Measurements from ENCODE around the gene VDAC1. TPM values are rescaled to one million over a fixed set of nuclear protein-coding genes. Genes with fewer than 3 reads are reported as not detected.

VDAC1 gene
- total and polyA plus RNA-seq, 10 of the 15 experiments (the other 5 are each of a cell fraction or from before 2014, with no cell fraction given): 245 to 488 (median 349) TPM

DNA sequence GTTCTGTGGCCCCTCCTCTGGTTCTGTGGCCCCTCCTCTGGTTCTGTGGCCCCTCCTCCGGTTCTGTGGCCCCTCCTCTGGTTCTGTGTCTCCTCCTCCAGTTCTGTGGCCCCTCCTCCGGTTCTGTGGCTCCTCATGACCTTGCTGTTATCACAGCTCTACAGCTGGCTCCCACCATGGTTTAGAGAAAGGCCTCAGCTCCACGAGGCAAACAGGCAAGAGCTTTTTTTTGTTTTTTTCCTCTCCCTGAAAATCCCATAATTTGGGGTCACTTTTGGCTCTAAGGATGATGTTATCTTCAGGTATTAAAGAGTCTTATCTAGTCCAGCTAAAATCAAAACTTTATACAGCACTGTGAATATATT is 68.1 kb downstream of the VDAC1 start:
- H2AFZ ChIP-seq (ENCODE audit: control insufficient read depth, low read depth, low read length): no peak overlapping the region
- H3K4me2 ChIP-seq (ENCODE audit: control insufficient read depth, insufficient read depth): no peak overlapping the region
- 76% methylated on average over 3 of the region's 3 CpGs for WGBS (ENCODE audit: insufficient coverage, insufficient replicate concordance, low lambda C conversion rate, missing lambda C conversion rate)
- DNase-seq (ENCODE audit: low read depth, low spot score) (no peak), ATAC-seq (no peak), FAIRE-seq (no peak)
- POLR2A ChIA-PET: interaction anchor here (1.5 to 1.9 kb wide), 2 partner anchors 8 to 30 kb away, joined by 3 to 6 read pairs; no protein-coding TSS in a partner anchor
- H3K27ac ChIP-seq (ENCODE audit: control insufficient read depth, insufficient read depth): no peak overlapping the region
- no peaks in the 10 kb centered on the region; the same call in 2 of the 3 replicates for H3K9me3 ChIP-seq (replicated peaks; ENCODE audit: control insufficient read depth, insufficient read depth, low read length)
- RAD21 ChIA-PET (ENCODE audit: unreplicated experiment): interaction anchor here (0.6 to 1.4 kb wide), 6 partner anchors 20 to 181 kb away, joined by 3 to 6 read pairs (median 4); no protein-coding TSS in a partner anchor
- no peaks in the 10 kb centered on the region for H3K27me3 ChIP-seq (replicated peaks in 1 of 2; ENCODE audit: control insufficient read depth in 2 of 2, insufficient read depth in 2 of 2, low read length in 1 of 2)
- H3K4me3 ChIP-seq: no peak overlapping the region
- SMC1A ChIA-PET (ENCODE audit: uncharacterized antibody, unreplicated experiment): interaction anchor here (1.0 to 1.4 kb wide), 7 partner anchors 8 to 832 kb away, joined by 3 to 8 read pairs (median 4); no protein-coding TSS in a partner anchor
- no peak overlapping the region for H3K9ac ChIP-seq (ENCODE audit: control insufficient read depth, insufficient read depth, low read length)
- no peaks in the 10 kb centered on the region for H4K20me1 ChIP-seq (ENCODE audit: control insufficient read depth, insufficient read depth)
- in situ Hi-C loops (cut with MboI) (no loop called here), intact Hi-C loops (cut with micrococcal nuclease; ENCODE audit: unreplicated experiment) (no loop called here)
- H3K4me1 ChIP-seq (ENCODE audit: control insufficient read depth, insufficient read depth, low read length): peaks cover 58% of the 10 kb centered on the region
- no peaks in the 10 kb centered on the region for H3K79me2 ChIP-seq (ENCODE audit: control insufficient read depth, insufficient read depth, low read length)
- no TSS peak for BruUV-seq (replicated peaks)
- CTCF ChIA-PET: interaction anchor here (1.0 to 1.6 kb wide), 5 partner anchors 10 to 513 kb away, joined by 3 to 11 read pairs (median 3); no protein-coding TSS in a partner anchor
- H3K36me3 ChIP-seq (ENCODE audit: control insufficient read depth in 2 of 2, insufficient read depth in 2 of 2, low read length in 1 of 2): no peaks in the 10 kb centered on the region
- no peak for TF ChIP-seq HDGF (IDR thresholded peaks at IDR 0.05)
- no peak for TF ChIP-seq RELA (IDR thresholded peaks at IDR 0.05; ENCODE audit: borderline replicate concordance, partially characterized antibody)
- TF ChIP-seq, protein P1, sequence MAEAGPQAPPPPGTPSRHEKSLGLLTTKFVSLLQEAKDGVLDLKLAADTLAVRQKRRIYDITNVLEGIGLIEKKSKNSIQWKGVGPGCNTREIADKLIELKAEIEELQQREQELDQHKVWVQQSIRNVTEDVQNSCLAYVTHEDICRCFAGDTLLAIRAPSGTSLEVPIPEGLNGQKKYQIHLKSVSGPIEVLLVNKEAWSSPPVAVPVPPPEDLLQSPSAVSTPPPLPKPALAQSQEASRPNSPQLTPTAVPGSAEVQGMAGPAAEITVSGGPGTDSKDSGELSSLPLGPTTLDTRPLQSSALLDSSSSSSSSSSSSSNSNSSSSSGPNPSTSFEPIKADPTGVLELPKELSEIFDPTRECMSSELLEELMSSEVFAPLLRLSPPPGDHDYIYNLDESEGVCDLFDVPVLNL (IDR thresholded peaks at IDR 0.05; ENCODE audit: low read depth, low read length): no peak
- TF ChIP-seq, protein P2, sequence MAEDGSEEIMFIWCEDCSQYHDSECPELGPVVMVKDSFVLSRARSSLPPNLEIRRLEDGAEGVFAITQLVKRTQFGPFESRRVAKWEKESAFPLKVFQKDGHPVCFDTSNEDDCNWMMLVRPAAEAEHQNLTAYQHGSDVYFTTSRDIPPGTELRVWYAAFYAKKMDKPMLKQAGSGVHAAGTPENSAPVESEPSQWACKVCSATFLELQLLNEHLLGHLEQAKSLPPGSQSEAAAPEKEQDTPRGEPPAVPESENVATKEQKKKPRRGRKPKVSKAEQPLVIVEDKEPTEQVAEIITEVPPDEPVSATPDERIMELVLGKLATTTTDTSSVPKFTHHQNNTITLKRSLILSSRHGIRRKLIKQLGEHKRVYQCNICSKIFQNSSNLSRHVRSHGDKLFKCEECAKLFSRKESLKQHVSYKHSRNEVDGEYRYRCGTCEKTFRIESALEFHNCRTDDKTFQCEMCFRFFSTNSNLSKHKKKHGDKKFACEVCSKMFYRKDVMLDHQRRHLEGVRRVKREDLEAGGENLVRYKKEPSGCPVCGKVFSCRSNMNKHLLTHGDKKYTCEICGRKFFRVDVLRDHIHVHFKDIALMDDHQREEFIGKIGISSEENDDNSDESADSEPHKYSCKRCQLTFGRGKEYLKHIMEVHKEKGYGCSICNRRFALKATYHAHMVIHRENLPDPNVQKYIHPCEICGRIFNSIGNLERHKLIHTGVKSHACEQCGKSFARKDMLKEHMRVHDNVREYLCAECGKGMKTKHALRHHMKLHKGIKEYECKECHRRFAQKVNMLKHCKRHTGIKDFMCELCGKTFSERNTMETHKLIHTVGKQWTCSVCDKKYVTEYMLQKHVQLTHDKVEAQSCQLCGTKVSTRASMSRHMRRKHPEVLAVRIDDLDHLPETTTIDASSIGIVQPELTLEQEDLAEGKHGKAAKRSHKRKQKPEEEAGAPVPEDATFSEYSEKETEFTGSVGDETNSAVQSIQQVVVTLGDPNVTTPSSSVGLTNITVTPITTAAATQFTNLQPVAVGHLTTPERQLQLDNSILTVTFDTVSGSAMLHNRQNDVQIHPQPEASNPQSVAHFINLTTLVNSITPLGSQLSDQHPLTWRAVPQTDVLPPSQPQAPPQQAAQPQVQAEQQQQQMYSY (CRISPR knock-in tag; IDR thresholded peaks at IDR 0.05): no peak
- no peak for TF ChIP-seq ETV6 (conservative IDR thresholded peaks at IDR 0.05 in 1 of 2, IDR thresholded peaks at IDR 0.05 in 1 of 2; ENCODE audit: borderline replicate concordance in 1 of 2, low read depth in 1 of 2)
- no peak for TF ChIP-seq ATF7 (IDR thresholded peaks at IDR 0.05; ENCODE audit: low read depth)
- no peak for TF ChIP-seq ZNF217 (IDR thresholded peaks at IDR 0.05)
- TF ChIP-seq, protein P3, sequence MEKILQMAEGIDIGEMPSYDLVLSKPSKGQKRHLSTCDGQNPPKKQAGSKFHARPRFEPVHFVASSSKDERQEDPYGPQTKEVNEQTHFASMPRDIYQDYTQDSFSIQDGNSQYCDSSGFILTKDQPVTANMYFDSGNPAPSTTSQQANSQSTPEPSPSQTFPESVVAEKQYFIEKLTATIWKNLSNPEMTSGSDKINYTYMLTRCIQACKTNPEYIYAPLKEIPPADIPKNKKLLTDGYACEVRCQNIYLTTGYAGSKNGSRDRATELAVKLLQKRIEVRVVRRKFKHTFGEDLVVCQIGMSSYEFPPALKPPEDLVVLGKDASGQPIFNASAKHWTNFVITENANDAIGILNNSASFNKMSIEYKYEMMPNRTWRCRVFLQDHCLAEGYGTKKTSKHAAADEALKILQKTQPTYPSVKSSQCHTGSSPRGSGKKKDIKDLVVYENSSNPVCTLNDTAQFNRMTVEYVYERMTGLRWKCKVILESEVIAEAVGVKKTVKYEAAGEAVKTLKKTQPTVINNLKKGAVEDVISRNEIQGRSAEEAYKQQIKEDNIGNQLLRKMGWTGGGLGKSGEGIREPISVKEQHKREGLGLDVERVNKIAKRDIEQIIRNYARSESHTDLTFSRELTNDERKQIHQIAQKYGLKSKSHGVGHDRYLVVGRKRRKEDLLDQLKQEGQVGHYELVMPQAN (conservative IDR thresholded peaks at IDR 0.05): no peak
- TF ChIP-seq CHD1 (IDR thresholded peaks at IDR 0.05; ENCODE audit: low read depth, low read length): no peak
- TF ChIP-seq, protein P4, sequence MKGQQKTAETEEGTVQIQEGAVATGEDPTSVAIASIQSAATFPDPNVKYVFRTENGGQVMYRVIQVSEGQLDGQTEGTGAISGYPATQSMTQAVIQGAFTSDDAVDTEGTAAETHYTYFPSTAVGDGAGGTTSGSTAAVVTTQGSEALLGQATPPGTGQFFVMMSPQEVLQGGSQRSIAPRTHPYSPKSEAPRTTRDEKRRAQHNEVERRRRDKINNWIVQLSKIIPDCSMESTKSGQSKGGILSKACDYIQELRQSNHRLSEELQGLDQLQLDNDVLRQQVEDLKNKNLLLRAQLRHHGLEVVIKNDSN (IDR thresholded peaks at IDR 0.05; ENCODE audit: borderline replicate concordance, extremely low read length, insufficient read depth, low read depth, low read length): no peak
- TF ChIP-seq NR2C1 (IDR thresholded peaks at IDR 0.05): no peak
- TF ChIP-seq, protein P5, sequence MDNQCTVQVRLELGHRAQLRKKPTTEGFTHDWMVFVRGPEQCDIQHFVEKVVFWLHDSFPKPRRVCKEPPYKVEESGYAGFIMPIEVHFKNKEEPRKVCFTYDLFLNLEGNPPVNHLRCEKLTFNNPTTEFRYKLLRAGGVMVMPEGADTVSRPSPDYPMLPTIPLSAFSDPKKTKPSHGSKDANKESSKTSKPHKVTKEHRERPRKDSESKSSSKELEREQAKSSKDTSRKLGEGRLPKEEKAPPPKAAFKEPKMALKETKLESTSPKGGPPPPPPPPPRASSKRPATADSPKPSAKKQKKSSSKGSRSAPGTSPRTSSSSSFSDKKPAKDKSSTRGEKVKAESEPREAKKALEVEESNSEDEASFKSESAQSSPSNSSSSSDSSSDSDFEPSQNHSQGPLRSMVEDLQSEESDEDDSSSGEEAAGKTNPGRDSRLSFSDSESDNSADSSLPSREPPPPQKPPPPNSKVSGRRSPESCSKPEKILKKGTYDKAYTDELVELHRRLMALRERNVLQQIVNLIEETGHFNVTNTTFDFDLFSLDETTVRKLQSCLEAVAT (IDR thresholded peaks at IDR 0.05): no peak
- no peak for TF ChIP-seq POLR2A (IDR thresholded peaks at IDR 0.05; ENCODE audit: low read depth, low read length)
- no peak for TF ChIP-seq ZNF274 (IDR thresholded peaks at IDR 0.05; ENCODE audit: insufficient read depth, insufficient read length)
- no peak for TF ChIP-seq GABPA (IDR thresholded peaks at IDR 0.05; ENCODE audit: low read depth)
